Immature natural killer cell (primary cell): ENCODE results near the gene CD7. TPM values are rescaled to one million over a fixed set of nuclear protein-coding genes. Genes with fewer than 3 reads are reported as not detected.

Experiments
- DNase-seq, 3 donors: peaks; one replicate each; pipeline ENCODE4 v3.0.0; 2022; ENCODE audit warnings: mixed read lengths in 1 of 3
- H3K27ac Mint-ChIP-seq, 6 donors: one replicate each; pipeline ENCODE4 v1.8.0; 2020; ENCODE audit warnings: mixed read lengths in 6 of 6, mild to moderate bottlenecking in 5 of 6, inconsistent platforms in 4 of 6, moderate library complexity in 3 of 6
- H3K27me3 Mint-ChIP-seq, 3 donors: one replicate each; pipeline ENCODE4 v1.8.0; 2020 to 2021; ENCODE audit warnings: low read depth in 3 of 3, mild to moderate bottlenecking in 3 of 3, mixed read lengths in 3 of 3, moderate library complexity in 3 of 3, inconsistent platforms in 1 of 3
- H3K36me3 Mint-ChIP-seq, 3 donors: one replicate each; pipeline ENCODE4 v1.8.0; 2020; ENCODE audit warnings: mixed read lengths in 3 of 3, inconsistent platforms in 2 of 3, mild to moderate bottlenecking in 2 of 3
- H3K4me1 Mint-ChIP-seq, 2 donors: one replicate each; pipeline ENCODE4 v1.8.0; 2020; ENCODE audit warnings: inconsistent platforms in 2 of 2, mild to moderate bottlenecking in 2 of 2, mixed read lengths in 2 of 2, moderate library complexity in 1 of 2
- H3K4me3 Mint-ChIP-seq, 5 donors: one replicate each; pipeline ENCODE4 v1.8.0; 2020; ENCODE audit warnings: mild to moderate bottlenecking in 5 of 5, mixed read lengths in 5 of 5, inconsistent platforms in 3 of 5, moderate library complexity in 3 of 5
- H3K9me3 Mint-ChIP-seq, 6 donors: one replicate each; pipeline ENCODE4 v1.8.0; 2020; ENCODE audit warnings: mild to moderate bottlenecking in 6 of 6, mixed read lengths in 6 of 6, inconsistent platforms in 4 of 6, moderate library complexity in 3 of 6
- polyA plus RNA-seq, 3 donors: library from polyadenylated mRNA; unstranded; fragments of 300-500 nt; fragmentation: Illumina TruSeq; gene quantifications; one replicate each; pipeline ENCODE4 v1.2.3, GENCODE V29; 2021

Gene CD7
- polyA plus RNA-seq, 3 donors from 2014 or later: 278 to 589 (median 370) TPM

- no peak for DNase-seq
- H3K36me3 Mint-ChIP-seq: no peaks in the 10 kb centered on the region
- H3K9me3 Mint-ChIP-seq: no peaks in the 10 kb centered on the region
- H3K4me3 Mint-ChIP-seq: peak overlapping the region; percentile 42 to 95 (median 90)
- peak overlapping the region; percentile 100 for H3K27ac Mint-ChIP-seq
- peaks cover 86 to 89% of the 10 kb centered on the region in 2 donors for H3K4me1 Mint-ChIP-seq
- H3K27me3 Mint-ChIP-seq: peaks cover 31 to 37% (median 36%) of the 10 kb centered on the region in 3 donors
Observed at GRCh38 chr17:82299452-82299851, 18.0 kb downstream of the CD7 start.

- no peaks in the 10 kb centered on the region for H3K36me3 Mint-ChIP-seq
- H3K4me3 Mint-ChIP-seq: peak overlapping the region; percentile 90 to 95 (median 93)
- no peaks in the 10 kb centered on the region for H3K9me3 Mint-ChIP-seq
- peaks cover 90 to 92% of the 10 kb centered on the region in 2 donors for H3K4me1 Mint-ChIP-seq
- peak overlapping the region; percentile 100 for H3K27ac Mint-ChIP-seq
- no peak for DNase-seq
- peaks cover 37 to 39% (median 38%) of the 10 kb centered on the region in 3 donors for H3K27me3 Mint-ChIP-seq
Observed at GRCh38 chr17:82298538-82299421, 18.6 kb downstream of the CD7 start.

GRCh38 chr17:82297714-82298537 lies 19.5 kb downstream of the CD7 start:
- peak; percentile 99 for DNase-seq

GRCh38 chr17:82297280-82297713 lies 20.1 kb downstream of the CD7 start:
- Mint-ChIP-seq H3K36me3 (no peaks in the 10 kb centered on the region), H3K27me3 (peaks cover 40 to 47% (median 42%) of the 10 kb centered on the region in 3 donors), H3K27ac (peak overlapping the region; percentile 100), H3K4me1 (peaks cover 84 to 85% of the 10 kb centered on the region in 2 donors), H3K9me3 (no peaks in the 10 kb centered on the region), H3K4me3 (peak overlapping the region; percentile 90 to 95 (median 93))
- DNase-seq: peak; percentile 97 to 98 (median 97)

More at GRCh38 chr17:82297714-82298537, 19.5 kb downstream of the CD7 start:
- peaks cover 85 to 87% of the 10 kb centered on the region in 2 donors for H3K4me1 Mint-ChIP-seq
- H3K27me3 Mint-ChIP-seq: peaks cover 36 to 43% (median 38%) of the 10 kb centered on the region in 3 donors
- H3K9me3 Mint-ChIP-seq: no peaks in the 10 kb centered on the region
- peak overlapping the region; percentile 90 to 95 (median 93) for H3K4me3 Mint-ChIP-seq
- no peaks in the 10 kb centered on the region for H3K36me3 Mint-ChIP-seq
- H3K27ac Mint-ChIP-seq: peak overlapping the region; percentile 100

- no peaks in the 10 kb centered on the region for H3K9me3 Mint-ChIP-seq
- H3K27ac Mint-ChIP-seq: peak overlapping the region; percentile 100
- peaks cover 37 to 44% (median 42%) of the 10 kb centered on the region in 3 donors for H3K27me3 Mint-ChIP-seq
- peaks cover 79 to 82% of the 10 kb centered on the region in 2 donors for H3K4me1 Mint-ChIP-seq
- DNase-seq: no peak
- peak overlapping the region; percentile 90 to 95 (median 93) for H3K4me3 Mint-ChIP-seq
- no peaks in the 10 kb centered on the region for H3K36me3 Mint-ChIP-seq
Observed at GRCh38 chr17:82296511-82297279, 20.7 kb downstream of the CD7 start.

GRCh38 chr17:82295472-82295814 lies 22.0 kb downstream of the CD7 start:
- no peak for DNase-seq
- peak overlapping the region; percentile 1 to 60 (median 18) for H3K4me3 Mint-ChIP-seq

GRCh38 chr17:82294064-82294773 lies 23.2 kb downstream of the CD7 start:
- no peaks in the 10 kb centered on the region for H3K9me3 Mint-ChIP-seq
- no peak for DNase-seq
- peaks cover 59 to 67% of the 10 kb centered on the region in 2 donors for H3K4me1 Mint-ChIP-seq
- H3K36me3 Mint-ChIP-seq: no peaks in the 10 kb centered on the region
- H3K4me3 Mint-ChIP-seq: peak overlapping the region; percentile 57 to 72 (median 66)
- peak overlapping the region; percentile 76 to 100 (median 90) for H3K27ac Mint-ChIP-seq
- H3K27me3 Mint-ChIP-seq: peaks cover 31 to 42% (median 40%) of the 10 kb centered on the region in 3 donors

More at GRCh38 chr17:82295472-82295814, 22.0 kb downstream of the CD7 start:
- peaks cover 69 to 79% of the 10 kb centered on the region in 2 donors for H3K4me1 Mint-ChIP-seq
- no peaks in the 10 kb centered on the region for H3K36me3 Mint-ChIP-seq
- peak overlapping the region in 5 of 6 donors; percentile 79 to 100 (median 92) for H3K27ac Mint-ChIP-seq
- H3K27me3 Mint-ChIP-seq: peaks cover 35 to 44% (median 40%) of the 10 kb centered on the region in 3 donors
- H3K9me3 Mint-ChIP-seq: no peaks in the 10 kb centered on the region

- H3K27me3 Mint-ChIP-seq: peaks cover 19 to 28% (median 27%) of the 10 kb centered on the region in 3 donors
- peak overlapping the region; percentile 88 to 92 (median 89) for H3K4me3 Mint-ChIP-seq
- peak; percentile 95 to 96 (median 95) for DNase-seq
- peaks cover 42 to 50% of the 10 kb centered on the region in 2 donors for H3K4me1 Mint-ChIP-seq
- H3K9me3 Mint-ChIP-seq: no peaks in the 10 kb centered on the region
- H3K27ac Mint-ChIP-seq: peak overlapping the region; percentile 86 to 95 (median 92)
- H3K36me3 Mint-ChIP-seq: no peaks in the 10 kb centered on the region
Observed at GRCh38 chr17:82292251-82293154, 24.9 kb downstream of the CD7 start.

- Mint-ChIP-seq H3K27ac (peak overlapping the region; percentile 29 to 89 (median 72)), H3K36me3 (no peaks in the 10 kb centered on the region), H3K4me1 (peaks cover 34 to 42% of the 10 kb centered on the region in 2 donors), H3K4me3 (peak overlapping the region; percentile 66 to 82 (median 71)), H3K9me3 (no peaks in the 10 kb centered on the region), H3K27me3 (peaks cover 12 to 22% (median 20%) of the 10 kb centered on the region in 3 donors)
- no peak for DNase-seq
Observed at GRCh38 chr17:82291582-82292250, 25.7 kb downstream of the CD7 start.

- Mint-ChIP-seq H3K36me3 (no peaks in the 10 kb centered on the region), H3K27me3 (peaks cover 7 to 9% (median 8%) of the 10 kb centered on the region in 3 donors), H3K4me1 (peaks cover 12 to 14% of the 10 kb centered on the region in 2 donors), H3K27ac (peak overlapping the region in 1 of 6 donors; percentile 50), H3K9me3 (no peaks in the 10 kb centered on the region), H3K4me3 (no peak overlapping the region)
- no peak for DNase-seq
Observed at GRCh38 chr17:82287868-82288801, 29.3 kb downstream of the CD7 start.
